GM12875 (cell line): ENCODE measurements around the gene GLYATL2.

Experiments used
- H3K4me3 ChIP-seq: one replicate; pipeline ENCODE4 v1.5.1; 2011; ENCODE audit warnings: low read depth, low read length, control low read depth
- TF ChIP-seq, protein P1 (sequence below): IDR thresholded peaks from 2 replicates; pipeline ENCODE4 v1.5.1; 2011; ENCODE audit warnings: low read depth, mild to moderate bottlenecking, control low read depth, inconsistent platforms, low read length, moderate library complexity, borderline replicate concordance; ENCODE audit not compliant: insufficient read depth

GLYATL2 gene

GRCh38 chr11:58832056-58832645, 12.4 kb downstream of the GLYATL2 start:
- TF ChIP-seq, protein P1, sequence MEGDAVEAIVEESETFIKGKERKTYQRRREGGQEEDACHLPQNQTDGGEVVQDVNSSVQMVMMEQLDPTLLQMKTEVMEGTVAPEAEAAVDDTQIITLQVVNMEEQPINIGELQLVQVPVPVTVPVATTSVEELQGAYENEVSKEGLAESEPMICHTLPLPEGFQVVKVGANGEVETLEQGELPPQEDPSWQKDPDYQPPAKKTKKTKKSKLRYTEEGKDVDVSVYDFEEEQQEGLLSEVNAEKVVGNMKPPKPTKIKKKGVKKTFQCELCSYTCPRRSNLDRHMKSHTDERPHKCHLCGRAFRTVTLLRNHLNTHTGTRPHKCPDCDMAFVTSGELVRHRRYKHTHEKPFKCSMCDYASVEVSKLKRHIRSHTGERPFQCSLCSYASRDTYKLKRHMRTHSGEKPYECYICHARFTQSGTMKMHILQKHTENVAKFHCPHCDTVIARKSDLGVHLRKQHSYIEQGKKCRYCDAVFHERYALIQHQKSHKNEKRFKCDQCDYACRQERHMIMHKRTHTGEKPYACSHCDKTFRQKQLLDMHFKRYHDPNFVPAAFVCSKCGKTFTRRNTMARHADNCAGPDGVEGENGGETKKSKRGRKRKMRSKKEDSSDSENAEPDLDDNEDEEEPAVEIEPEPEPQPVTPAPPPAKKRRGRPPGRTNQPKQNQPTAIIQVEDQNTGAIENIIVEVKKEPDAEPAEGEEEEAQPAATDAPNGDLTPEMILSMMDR, result no peak
- H3K4me3 ChIP-seq, result no peak overlapping the region

DNA sequence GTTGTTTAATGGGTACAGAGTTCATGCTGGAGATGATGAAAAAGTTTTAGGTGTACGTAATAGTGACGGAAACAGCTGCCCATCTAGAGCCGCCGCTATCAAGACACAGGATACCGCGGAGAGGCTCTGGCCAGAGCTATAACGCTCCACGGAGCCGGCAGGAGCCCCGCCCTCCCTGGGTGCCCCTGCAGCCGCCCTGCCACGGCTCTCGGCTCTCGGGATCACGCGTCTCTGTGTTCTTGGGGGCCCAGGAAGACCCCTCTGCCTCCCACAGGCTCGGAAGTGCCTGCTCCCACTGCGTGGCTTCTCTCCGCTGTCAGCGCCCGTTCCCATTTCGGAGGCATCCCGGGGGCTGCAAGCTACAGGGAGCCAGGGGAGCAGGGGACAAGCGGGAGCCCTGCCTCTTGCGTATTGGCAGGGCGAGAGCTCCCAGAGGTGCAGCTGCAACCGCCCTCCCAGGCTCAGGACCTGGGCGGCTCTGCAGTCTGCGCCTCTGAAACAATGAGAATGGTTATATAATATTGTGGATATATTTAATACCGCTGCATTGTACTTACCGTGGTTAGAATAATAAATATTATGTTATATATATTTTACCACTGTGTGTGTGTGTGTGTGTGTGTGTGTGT, 13.7 kb downstream of the GLYATL2 start:
- TF ChIP-seq, protein P1, result no peak
- H3K4me3 ChIP-seq, result no peak overlapping the region

DNA sequence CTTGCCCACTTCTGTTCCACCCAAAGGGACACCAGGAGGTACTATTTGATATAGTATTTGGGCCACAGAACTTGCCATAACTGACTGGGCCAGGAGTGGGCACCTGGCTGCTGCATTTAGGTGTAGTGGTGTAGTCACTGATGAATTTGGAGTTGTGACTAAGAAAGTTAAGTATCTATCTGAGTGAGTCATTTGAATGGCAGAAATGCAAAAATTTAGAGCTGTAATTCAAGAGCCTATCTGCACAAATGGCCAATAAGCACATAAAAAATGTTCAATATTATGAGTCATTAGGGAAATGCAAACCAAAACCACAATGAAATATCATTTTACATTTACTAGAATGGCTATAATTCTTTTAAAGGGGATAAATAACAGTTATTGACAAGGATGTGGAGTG, 14.7 kb downstream of the GLYATL2 start:
- TF ChIP-seq, protein P1, result no peak
- no peak overlapping the region for H3K4me3 ChIP-seq

- no peak overlapping the region for H3K4me3 ChIP-seq
- TF ChIP-seq, protein P1, result no peak
These were observed 30.8 kb downstream of the GLYATL2 start for GRCh38 chr11:58813693-58814092.

GRCh38 chr11:58811499-58811898, 33.0 kb downstream of the GLYATL2 start:
- H3K4me3 ChIP-seq, result no peak overlapping the region
- TF ChIP-seq, protein P1, result no peak

- H3K4me3 ChIP-seq, result no peak overlapping the region
- TF ChIP-seq, protein P1, result no peak
These were observed 37.2 kb downstream of the GLYATL2 start for GRCh38 chr11:58807343-58807742.

DNA sequence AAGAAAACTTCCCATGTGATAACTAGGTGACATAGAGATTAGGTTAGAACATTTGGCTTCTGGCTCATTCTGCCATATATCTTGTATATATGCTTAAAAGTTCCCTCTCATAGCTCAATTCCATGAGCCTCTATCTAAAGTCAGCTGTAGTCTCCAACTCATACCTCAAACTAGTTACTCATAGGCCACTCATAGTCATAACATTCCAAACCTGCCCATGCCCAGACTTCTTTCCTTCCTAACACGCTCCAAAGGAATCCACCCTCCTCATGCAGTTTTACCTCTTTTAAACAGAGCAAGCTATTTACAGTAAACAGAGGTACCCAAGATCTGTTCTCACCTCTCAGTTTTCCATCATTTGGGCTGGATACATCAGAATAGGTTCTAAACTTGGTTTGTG, 39.4 kb downstream of the GLYATL2 start:
- H3K4me3 ChIP-seq, result no peak overlapping the region
- TF ChIP-seq, protein P1, result no peak
